Nephron (organoid): ENCODE results near the gene ICOS.

ENCODE experiments used
- H3K27ac Mint-ChIP-seq, 3 experiments: 2 replicates each; pipeline ENCODE4 v1.8.0; 2020; ENCODE audit warnings: mixed read lengths in 3 of 3, mild to moderate bottlenecking in 2 of 3, moderate library complexity in 1 of 3
- H3K27me3 Mint-ChIP-seq: 2 replicates; pipeline ENCODE4 v1.8.0; 2021; ENCODE audit warnings: low read depth, mild to moderate bottlenecking, moderate library complexity, mixed read lengths
- H3K36me3 Mint-ChIP-seq: 2 replicates; pipeline ENCODE4 v1.8.0; 2020; ENCODE audit warnings: low read depth, mixed read lengths
- H3K4me1 Mint-ChIP-seq: 2 replicates; pipeline ENCODE4 v1.8.0; 2020; ENCODE audit warnings: mixed read lengths
- H3K4me3 Mint-ChIP-seq, 3 experiments: 2 replicates each; pipeline ENCODE4 v1.8.0; 2020; ENCODE audit warnings: mild to moderate bottlenecking in 3 of 3, mixed read lengths in 3 of 3, moderate library complexity in 2 of 3
- H3K9me3 Mint-ChIP-seq: 2 replicates; pipeline ENCODE4 v1.8.0; 2020; ENCODE audit warnings: mixed read lengths
- TF ChIP-seq, protein P1 (sequence below), 3 experiments: fragments of 200-600 bp; sonication (generic); IDR thresholded peaks; one replicate each; pipeline ENCODE4 v1.5.0; 2021; ENCODE audit warnings: antibody characterized with exemption in 3 of 3; ENCODE audit not compliant: unreplicated experiment in 3 of 3

Gene ICOS

DNA sequence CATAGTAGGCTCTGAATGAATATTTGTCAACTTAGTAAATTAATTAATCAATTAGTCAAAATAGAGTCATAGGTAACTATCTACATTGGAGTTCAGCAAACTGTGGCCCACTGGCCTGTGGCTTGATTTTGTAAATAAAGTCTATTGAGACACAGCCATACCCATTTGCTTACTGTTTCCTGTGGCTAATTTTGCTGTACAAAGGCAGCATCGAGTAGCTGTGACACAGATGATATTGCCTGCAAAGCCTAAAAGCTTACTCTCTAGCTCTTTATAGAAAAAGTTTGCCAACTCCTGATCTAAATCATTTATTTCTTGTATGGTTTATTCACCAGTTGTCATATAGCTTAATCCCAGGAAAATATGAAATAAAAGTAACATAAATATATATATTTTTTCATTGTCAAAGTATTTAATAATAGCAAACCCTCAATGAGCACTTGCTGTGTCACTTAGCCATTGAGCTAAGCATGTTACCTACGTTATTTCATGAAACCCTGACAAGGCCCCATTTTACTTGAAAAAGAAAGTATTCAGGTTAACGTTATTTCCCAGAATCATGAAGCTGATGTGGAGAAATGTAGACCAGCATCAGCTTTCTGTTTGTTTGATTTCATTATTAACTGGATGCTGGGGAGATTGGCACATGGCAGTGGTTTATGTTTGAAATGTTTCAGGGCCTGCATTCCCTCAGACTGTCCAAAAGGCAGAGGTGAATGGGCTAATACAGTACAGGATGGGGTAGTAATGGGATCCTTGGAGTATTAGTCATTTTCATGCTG, 69.6 kb downstream of the ICOS start:
- Mint-ChIP-seq H3K27me3 (peaks cover 7% of the 10 kb centered on the region), H3K27ac (no peak overlapping the region)
- TF ChIP-seq, protein P1, sequence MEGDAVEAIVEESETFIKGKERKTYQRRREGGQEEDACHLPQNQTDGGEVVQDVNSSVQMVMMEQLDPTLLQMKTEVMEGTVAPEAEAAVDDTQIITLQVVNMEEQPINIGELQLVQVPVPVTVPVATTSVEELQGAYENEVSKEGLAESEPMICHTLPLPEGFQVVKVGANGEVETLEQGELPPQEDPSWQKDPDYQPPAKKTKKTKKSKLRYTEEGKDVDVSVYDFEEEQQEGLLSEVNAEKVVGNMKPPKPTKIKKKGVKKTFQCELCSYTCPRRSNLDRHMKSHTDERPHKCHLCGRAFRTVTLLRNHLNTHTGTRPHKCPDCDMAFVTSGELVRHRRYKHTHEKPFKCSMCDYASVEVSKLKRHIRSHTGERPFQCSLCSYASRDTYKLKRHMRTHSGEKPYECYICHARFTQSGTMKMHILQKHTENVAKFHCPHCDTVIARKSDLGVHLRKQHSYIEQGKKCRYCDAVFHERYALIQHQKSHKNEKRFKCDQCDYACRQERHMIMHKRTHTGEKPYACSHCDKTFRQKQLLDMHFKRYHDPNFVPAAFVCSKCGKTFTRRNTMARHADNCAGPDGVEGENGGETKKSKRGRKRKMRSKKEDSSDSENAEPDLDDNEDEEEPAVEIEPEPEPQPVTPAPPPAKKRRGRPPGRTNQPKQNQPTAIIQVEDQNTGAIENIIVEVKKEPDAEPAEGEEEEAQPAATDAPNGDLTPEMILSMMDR (IDR thresholded peaks at IDR 0.05; ENCODE audit: unreplicated experiment in 3 of 3) = no peak

DNA sequence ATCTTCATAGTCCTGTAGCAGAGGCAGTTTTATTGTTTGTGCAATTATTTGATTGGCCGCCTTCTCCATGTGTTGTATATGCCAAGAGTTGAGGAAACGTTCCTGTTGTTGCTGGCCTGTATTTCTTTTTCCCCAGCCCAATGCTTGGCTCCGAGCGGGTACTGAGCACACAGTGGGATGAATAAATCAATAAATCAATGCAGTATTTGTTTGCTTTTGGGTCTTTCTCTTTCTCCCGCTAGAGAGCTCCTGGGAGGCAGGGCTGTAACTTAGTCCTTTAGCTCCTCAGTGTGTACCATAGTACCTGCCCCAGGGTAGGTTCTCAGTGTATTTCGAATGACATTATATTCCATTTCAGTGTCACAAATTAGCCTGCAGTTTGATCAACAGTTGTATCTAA, 71.8 kb downstream of the ICOS start:
- H3K4me1 Mint-ChIP-seq = peaks cover 8% of the 10 kb centered on the region
- no peaks in the 10 kb centered on the region for H3K36me3 Mint-ChIP-seq
- TF ChIP-seq, protein P1 (IDR thresholded peaks at IDR 0.05; ENCODE audit: unreplicated experiment in 3 of 3) = no peak
- no peak overlapping the region for H3K4me3 Mint-ChIP-seq
- peaks cover 7% of the 10 kb centered on the region for H3K27me3 Mint-ChIP-seq
- no peak overlapping the region for H3K27ac Mint-ChIP-seq
- H3K9me3 Mint-ChIP-seq = no peaks in the 10 kb centered on the region

More for the DNA sequence above, 69.6 kb downstream of the ICOS start:
- Mint-ChIP-seq H3K9me3 (peaks cover 2% of the 10 kb centered on the region), H3K4me1 (peaks cover 6% of the 10 kb centered on the region), H3K36me3 (no peaks in the 10 kb centered on the region), H3K4me3 (no peak overlapping the region)

DNA sequence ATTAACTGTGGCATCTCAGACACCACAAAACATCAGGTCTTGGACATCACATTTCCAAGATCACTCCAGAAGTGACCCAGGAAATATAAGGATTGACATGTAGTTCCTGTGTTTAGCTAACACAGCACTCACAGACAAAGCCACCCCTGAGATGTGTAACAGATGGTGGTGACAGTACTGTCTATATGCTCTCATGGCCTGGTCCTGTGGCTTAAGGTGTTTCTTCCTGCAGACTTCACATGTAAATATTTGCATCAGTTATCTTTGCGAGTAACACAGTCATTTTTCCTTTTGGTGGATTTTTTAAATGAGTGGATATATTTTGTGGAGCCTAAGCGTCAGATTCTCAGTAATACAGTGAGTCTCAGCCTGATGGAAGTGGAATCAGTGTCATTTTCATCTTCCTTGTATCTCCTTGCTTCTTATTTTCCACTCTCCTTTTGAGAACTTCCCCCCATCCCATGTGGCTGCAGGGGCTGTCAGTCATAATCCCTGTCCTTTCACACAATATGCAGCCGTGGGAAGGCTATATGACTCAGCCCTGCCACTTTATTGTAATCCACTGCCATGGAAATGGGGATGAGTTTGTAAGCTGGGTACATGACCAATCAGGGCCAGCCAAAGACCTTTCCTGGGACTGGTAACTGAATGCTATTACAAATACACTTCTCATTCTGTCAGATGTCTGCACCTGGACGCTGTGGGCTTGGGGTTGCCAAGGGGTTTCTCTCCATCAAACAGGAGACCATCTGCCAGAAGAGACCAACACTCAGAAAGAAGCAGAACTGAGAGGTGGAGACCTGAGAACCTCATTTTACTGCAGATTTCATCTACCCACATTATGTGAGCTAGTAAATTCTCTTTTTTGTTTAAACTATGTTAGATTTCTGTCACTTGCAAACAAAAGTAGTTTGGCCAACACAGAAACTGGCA, 74.3 kb downstream of the ICOS start:
- TF ChIP-seq, protein P1 (IDR thresholded peaks at IDR 0.05; ENCODE audit: unreplicated experiment in 3 of 3) = no peak
- Mint-ChIP-seq H3K9me3 (no peaks in the 10 kb centered on the region), H3K27ac (no peak overlapping the region), H3K4me1 (peaks cover 6% of the 10 kb centered on the region), H3K36me3 (no peaks in the 10 kb centered on the region), H3K27me3 (peaks cover 7% of the 10 kb centered on the region), H3K4me3 (no peak overlapping the region)
